ENCODE results near the gene MFSD12.

GRCh38 chr19:3604987-3605343 lies 47.6 kb upstream of the MFSD12 start:
- TF ChIP-seq CTCF (IDR thresholded peaks at IDR 0.05; ENCODE audit: extremely low read depth in 1 of 2, insufficient read depth in 1 of 2, low read depth in 1 of 2, low read length in 2 of 2) (no peak), POLR2A (IDR thresholded peaks at IDR 0.05; ENCODE audit: low read depth, low read length) (no peak), EZH2 (IDR thresholded peaks at IDR 0.05; ENCODE audit: borderline replicate concordance, low read depth, low read length, severe bottlenecking) (no peak), JUN (IDR thresholded peaks at IDR 0.05; ENCODE audit: borderline replicate concordance, insufficient read depth, insufficient read length, low read depth) (no peak)
- TF ChIP-seq, protein P1, sequence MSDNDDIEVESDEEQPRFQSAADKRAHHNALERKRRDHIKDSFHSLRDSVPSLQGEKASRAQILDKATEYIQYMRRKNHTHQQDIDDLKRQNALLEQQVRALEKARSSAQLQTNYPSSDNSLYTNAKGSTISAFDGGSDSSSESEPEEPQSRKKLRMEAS (IDR thresholded peaks at IDR 0.05; ENCODE audit: insufficient read depth, insufficient read length), result no peak

Measured in endothelial cell of umbilical vein (primary cell).